ENCODE measurements around the gene TMPO.

DNA sequence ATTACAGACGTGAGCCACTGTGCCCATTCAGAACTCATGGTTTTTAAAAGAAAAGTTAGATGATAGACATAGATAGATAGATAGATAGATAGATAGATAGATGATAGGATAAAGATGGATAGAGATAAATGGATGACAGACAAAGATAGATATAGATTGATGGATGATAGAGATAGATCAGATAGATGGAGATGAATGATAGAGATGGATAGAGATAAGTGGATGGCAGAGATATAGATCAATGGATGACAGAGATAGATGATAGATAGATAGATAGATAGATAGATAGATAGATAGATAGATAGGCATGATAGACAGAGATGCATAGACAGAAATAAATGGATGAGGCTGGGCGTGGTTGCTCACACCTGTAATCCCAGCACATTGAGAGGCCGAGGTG lies 64.4 kb downstream of the TMPO start:
- TF ChIP-seq, protein P1, sequence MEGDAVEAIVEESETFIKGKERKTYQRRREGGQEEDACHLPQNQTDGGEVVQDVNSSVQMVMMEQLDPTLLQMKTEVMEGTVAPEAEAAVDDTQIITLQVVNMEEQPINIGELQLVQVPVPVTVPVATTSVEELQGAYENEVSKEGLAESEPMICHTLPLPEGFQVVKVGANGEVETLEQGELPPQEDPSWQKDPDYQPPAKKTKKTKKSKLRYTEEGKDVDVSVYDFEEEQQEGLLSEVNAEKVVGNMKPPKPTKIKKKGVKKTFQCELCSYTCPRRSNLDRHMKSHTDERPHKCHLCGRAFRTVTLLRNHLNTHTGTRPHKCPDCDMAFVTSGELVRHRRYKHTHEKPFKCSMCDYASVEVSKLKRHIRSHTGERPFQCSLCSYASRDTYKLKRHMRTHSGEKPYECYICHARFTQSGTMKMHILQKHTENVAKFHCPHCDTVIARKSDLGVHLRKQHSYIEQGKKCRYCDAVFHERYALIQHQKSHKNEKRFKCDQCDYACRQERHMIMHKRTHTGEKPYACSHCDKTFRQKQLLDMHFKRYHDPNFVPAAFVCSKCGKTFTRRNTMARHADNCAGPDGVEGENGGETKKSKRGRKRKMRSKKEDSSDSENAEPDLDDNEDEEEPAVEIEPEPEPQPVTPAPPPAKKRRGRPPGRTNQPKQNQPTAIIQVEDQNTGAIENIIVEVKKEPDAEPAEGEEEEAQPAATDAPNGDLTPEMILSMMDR (IDR thresholded peaks at IDR 0.05; ENCODE audit: low read length): no peak
- TF ChIP-seq EZH2phosphoT487 (IDR thresholded peaks at IDR 0.05; ENCODE audit: low read length): no peak
